ENCODE results near the gene LRP1-AS. TPM values are rescaled to one million over a fixed set of nuclear protein-coding genes. Genes with fewer than 3 reads are reported as not detected.
A peak's percentile ranks its signal among the peaks of the same experiment; 100 is the strongest.

LRP1-AS gene
- total RNA-seq, 1 donor, result not detected

DNA sequence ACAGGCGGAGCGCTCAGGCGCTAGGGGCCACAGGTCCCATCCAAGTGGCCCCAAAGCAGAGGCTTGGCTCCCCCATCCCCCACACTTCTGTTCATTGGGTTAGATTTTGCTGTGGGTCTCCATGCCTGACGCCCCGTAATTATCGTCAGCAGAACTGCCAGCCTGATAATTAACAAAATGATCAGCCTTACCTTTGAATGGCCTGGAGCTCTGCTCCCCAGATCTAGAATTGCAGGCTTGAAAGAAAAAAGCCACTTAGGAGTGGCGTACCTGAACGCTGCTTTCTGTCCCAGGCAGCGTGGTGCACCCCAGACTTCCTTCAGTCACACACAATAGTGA, 28.7 kb upstream of the LRP1-AS start:
- H3K4me3 ChIP-seq (ENCODE audit: low read depth, low read length), result no peak overlapping the region
- TF ChIP-seq, protein P1, sequence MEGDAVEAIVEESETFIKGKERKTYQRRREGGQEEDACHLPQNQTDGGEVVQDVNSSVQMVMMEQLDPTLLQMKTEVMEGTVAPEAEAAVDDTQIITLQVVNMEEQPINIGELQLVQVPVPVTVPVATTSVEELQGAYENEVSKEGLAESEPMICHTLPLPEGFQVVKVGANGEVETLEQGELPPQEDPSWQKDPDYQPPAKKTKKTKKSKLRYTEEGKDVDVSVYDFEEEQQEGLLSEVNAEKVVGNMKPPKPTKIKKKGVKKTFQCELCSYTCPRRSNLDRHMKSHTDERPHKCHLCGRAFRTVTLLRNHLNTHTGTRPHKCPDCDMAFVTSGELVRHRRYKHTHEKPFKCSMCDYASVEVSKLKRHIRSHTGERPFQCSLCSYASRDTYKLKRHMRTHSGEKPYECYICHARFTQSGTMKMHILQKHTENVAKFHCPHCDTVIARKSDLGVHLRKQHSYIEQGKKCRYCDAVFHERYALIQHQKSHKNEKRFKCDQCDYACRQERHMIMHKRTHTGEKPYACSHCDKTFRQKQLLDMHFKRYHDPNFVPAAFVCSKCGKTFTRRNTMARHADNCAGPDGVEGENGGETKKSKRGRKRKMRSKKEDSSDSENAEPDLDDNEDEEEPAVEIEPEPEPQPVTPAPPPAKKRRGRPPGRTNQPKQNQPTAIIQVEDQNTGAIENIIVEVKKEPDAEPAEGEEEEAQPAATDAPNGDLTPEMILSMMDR (IDR thresholded peaks at IDR 0.05; ENCODE audit: insufficient read depth, low read length), result no peak
- DNase-seq (ENCODE audit: low read depth), result no peak

DNA sequence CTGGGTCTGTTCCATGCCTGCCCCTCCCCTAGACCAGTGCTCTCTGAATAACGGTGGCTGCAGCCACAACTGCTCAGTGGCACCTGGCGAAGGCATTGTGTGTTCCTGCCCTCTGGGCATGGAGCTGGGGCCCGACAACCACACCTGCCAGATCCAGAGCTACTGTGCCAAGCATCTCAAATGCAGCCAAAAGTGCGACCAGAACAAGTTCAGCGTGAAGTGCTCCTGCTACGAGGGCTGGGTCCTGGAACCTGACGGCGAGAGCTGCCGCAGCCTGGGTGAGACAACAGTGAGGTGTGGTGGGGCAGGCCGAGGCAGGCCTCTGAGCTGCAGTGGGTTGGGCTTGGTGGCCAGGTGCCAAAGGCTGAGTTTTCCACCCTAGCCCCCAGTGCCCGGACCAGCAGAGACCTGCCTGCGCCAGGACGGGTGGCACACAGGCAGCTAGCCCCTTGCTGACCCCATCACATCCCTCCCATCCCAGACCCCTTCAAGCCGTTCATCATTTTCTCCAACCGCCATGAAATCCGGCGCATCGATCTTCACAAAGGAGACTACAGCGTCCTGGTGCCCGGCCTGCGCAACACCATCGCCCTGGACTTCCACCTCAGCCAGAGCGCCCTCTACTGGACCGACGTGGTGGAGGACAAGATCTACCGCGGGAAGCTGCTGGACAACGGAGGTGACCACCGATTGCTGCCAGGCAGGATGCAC, 28.2 kb upstream of the LRP1-AS start:
- DNase-seq (ENCODE audit: low read depth), result peak; percentile 84
- H3K4me3 ChIP-seq (ENCODE audit: low read depth, low read length), result no peak overlapping the region
- TF ChIP-seq, protein P1 (IDR thresholded peaks at IDR 0.05; ENCODE audit: insufficient read depth, low read length), result peak; percentile 87

DNA sequence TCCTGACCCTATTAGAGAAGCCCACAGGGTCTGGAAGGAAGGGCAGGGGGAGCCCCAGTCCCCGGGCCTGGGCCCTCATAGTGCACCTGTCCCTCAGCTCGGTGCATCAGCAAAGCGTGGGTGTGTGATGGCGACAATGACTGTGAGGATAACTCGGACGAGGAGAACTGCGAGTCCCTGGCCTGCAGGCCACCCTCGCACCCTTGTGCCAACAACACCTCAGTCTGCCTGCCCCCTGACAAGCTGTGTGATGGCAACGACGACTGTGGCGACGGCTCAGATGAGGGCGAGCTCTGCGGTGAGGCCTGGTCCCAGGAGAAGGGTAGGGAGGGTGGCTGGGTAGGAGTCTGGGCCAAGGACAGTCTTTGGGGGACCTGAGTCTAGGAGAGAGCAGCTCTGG, 26.3 kb upstream of the LRP1-AS start:
- no peak overlapping the region for H3K4me3 ChIP-seq (ENCODE audit: low read depth, low read length)
- TF ChIP-seq, protein P1 (IDR thresholded peaks at IDR 0.05; ENCODE audit: insufficient read depth, low read length), result no peak
- DNase-seq (ENCODE audit: low read depth), result no peak

DNA sequence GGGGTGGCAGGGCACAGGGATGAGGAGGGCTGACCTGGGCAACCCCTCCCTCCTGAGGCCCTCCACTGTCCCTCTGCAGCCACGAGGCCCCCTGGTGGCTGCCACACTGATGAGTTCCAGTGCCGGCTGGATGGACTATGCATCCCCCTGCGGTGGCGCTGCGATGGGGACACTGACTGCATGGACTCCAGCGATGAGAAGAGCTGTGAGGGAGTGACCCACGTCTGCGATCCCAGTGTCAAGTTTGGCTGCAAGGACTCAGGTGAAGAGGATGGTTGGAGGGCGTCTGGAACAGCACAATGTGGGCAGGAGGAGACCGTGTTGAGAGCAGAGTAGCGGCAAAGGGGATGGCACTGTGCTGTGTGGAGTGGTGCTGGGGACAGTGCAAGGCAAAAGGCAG, 25.7 kb upstream of the LRP1-AS start:
- TF ChIP-seq, protein P1 (IDR thresholded peaks at IDR 0.05; ENCODE audit: insufficient read depth, low read length), result peak; percentile 56
- no peak for DNase-seq (ENCODE audit: low read depth)
- no peak overlapping the region for H3K4me3 ChIP-seq (ENCODE audit: low read depth, low read length)

DNA sequence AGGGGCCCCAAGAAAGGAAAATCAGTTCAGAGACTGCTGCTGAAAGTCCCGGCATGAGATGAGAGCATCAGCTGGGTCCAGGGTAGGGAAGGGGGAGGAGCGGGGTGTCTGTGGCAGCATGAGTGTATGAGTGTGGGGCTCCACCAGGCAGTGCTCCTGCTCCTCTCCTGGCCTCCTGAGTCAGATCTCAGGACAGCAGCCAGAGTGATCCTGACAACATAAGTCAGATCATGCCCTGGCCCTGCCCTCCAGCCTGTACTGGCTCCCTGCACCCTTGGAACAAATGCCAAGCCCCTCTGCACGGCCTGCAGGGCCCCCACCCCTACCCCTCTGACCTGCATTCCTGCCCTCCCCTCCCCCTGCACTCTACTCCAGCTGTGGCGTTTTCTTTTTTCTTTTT, 24.2 kb upstream of the LRP1-AS start:
- DNase-seq (ENCODE audit: low read depth), result peak; percentile 87
- no peak overlapping the region for H3K4me3 ChIP-seq (ENCODE audit: low read depth, low read length)
- TF ChIP-seq, protein P1 (IDR thresholded peaks at IDR 0.05; ENCODE audit: insufficient read depth, low read length), result peak; percentile 24

DNA sequence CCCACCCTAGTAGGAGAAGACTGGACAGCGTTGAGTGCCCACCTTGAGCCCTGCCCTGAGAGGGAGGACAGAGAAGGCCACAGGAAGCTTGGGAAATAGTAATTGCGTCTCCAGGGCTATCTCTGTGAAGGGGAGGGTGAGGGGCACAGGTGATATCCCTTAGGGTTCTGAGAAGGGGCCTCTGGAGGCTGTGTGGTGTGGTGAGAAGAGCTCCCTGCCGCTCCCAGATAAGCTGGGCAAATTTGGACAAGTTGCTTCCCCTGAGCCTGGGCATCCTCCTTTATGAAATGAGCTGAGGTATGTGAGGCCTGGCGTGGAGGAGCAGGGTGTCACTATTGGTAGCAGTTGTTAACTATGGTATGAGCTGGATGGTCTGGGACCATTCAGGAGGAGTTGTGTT, 23.5 kb upstream of the LRP1-AS start:
- TF ChIP-seq, protein P1 (IDR thresholded peaks at IDR 0.05; ENCODE audit: insufficient read depth, low read length), result no peak
- H3K4me3 ChIP-seq (ENCODE audit: low read depth, low read length), result no peak overlapping the region
- DNase-seq (ENCODE audit: low read depth), result no peak

DNA sequence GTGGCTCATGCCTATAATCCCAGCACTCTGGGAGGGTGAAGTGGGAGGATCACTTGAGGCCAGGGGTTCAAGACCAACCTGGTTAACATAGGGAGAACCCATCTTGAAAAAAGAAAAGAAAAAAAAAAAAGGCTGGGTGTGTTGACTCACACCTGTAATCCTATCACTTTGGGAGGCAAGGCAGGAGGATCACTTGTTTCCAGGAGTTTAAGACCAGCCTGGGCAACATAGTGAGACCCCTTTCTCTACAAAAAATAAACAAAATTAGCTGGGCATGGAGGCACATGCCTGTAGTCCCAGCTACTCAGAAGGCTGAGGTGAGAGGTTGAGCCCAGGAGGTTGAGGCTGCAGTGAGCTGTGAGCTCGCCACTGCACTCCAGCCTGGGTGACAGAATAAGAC, 23.0 kb upstream of the LRP1-AS start:
- no peak overlapping the region for H3K4me3 ChIP-seq (ENCODE audit: low read depth, low read length)
- no peak for DNase-seq (ENCODE audit: low read depth)
- TF ChIP-seq, protein P1 (IDR thresholded peaks at IDR 0.05; ENCODE audit: insufficient read depth, low read length), result no peak

All from fibroblast of the aortic adventitia (primary cell).